OCI-LY1 (cell line): ENCODE measurements around the gene KBTBD8.

Experiments used
- H2AFZ ChIP-seq: fragments of 200-600 bp; sonication (generic), shearing (Covaris generic); 2 replicates; pipeline ENCODE4 v1.6.0; 2014; ENCODE audit warnings: antibody characterized with exemption, mild to moderate bottlenecking, low read length
- H3F3A ChIP-seq: fragments of 200-600 bp; sonication (generic), shearing (Covaris generic); 2 replicates; pipeline ENCODE4 v1.6.0; 2014; ENCODE audit warnings: mild to moderate bottlenecking, antibody characterized with exemption, low read length, moderate library complexity; ENCODE audit not compliant: insufficient read depth
- H3K27ac ChIP-seq: fragments of 200-600 bp; sonication (generic); 2 replicates; pipeline ENCODE4 v1.5.1; 2014; ENCODE audit warnings: low read length, mixed run types, mild to moderate bottlenecking, low read depth; ENCODE audit not compliant: poor library complexity, severe bottlenecking
- H3K27me3 ChIP-seq: fragments of 200-600 bp; sonication (generic); 2 replicates; pipeline ENCODE4 v1.6.0; 2014; ENCODE audit warnings: antibody characterized with exemption, mild to moderate bottlenecking, low read length, moderate library complexity; ENCODE audit not compliant: insufficient read depth
- H3K36me3 ChIP-seq: fragments of 200-600 bp; sonication (generic); 2 replicates; pipeline ENCODE4 v1.6.1; 2014; ENCODE audit warnings: mild to moderate bottlenecking, antibody characterized with exemption, low read length, moderate library complexity, mixed read lengths; ENCODE audit not compliant: insufficient read depth
- H3K4me1 ChIP-seq: fragments of 200-600 bp; sonication (generic); 2 replicates; pipeline ENCODE4 v1.5.1; 2014; ENCODE audit warnings: mild to moderate bottlenecking, low read length, moderate library complexity; ENCODE audit not compliant: insufficient read depth, severe bottlenecking
- H3K4me2 ChIP-seq: fragments of 200-600 bp; sonication (generic), shearing (Covaris generic); 2 replicates; pipeline ENCODE4 v1.6.1; 2014; ENCODE audit warnings: low read length
- H3K4me3 ChIP-seq: fragments of 200-600 bp; sonication (generic); 2 replicates; pipeline ENCODE4 v1.5.1; 2014; ENCODE audit warnings: low read length, low read depth, mild to moderate bottlenecking, mixed read lengths; ENCODE audit not compliant: poor library complexity, severe bottlenecking
- H3K79me2 ChIP-seq: fragments of 200-600 bp; shearing (Covaris generic); 2 replicates; pipeline ENCODE4 v1.6.1; 2016; ENCODE audit warnings: mixed run types, low read length, mixed read lengths; ENCODE audit not compliant: insufficient read depth
- H3K9ac ChIP-seq: fragments of 200-600 bp; sonication (generic), shearing (Covaris generic); 2 replicates; pipeline ENCODE4 v1.6.1; 2014; ENCODE audit warnings: mild to moderate bottlenecking, low read length, mixed read lengths
- H3K9me2 ChIP-seq: fragments of 200-600 bp; sonication (generic), shearing (Covaris generic); 2 replicates; pipeline ENCODE4 v1.6.1; 2014; ENCODE audit warnings: low read depth, mild to moderate bottlenecking, low read length, mixed read lengths
- H3K9me3 ChIP-seq: fragments of 200-600 bp; shearing (Covaris generic); 2 replicates; pipeline ENCODE4 v1.6.1; 2014; ENCODE audit warnings: low read length, mixed read lengths
- H4K20me1 ChIP-seq: fragments of 200-600 bp; sonication (generic), shearing (Covaris generic); 2 replicates; pipeline ENCODE4 v1.6.0; 2016; ENCODE audit warnings: mild to moderate bottlenecking, low read length; ENCODE audit not compliant: insufficient read depth
- EZH2 ChIP-seq: fragments of 200-600 bp; sonication (generic), shearing (Covaris generic); IDR thresholded peaks from 2 replicates; pipeline ENCODE4 v1.8.0; 2017; ENCODE audit warnings: borderline replicate concordance, mixed run types, mild to moderate bottlenecking, antibody characterized with exemption, low read length, moderate library complexity, mixed read lengths
- TF ChIP-seq, protein P1 (sequence below): fragments of 200-600 bp; sonication (generic), shearing (Covaris generic); IDR thresholded peaks from 2 replicates; pipeline ENCODE4 v1.5.1; 2017; ENCODE audit warnings: mild to moderate bottlenecking, antibody characterized with exemption, low read length, moderate library complexity, mixed read lengths

The KBTBD8 gene

DNA sequence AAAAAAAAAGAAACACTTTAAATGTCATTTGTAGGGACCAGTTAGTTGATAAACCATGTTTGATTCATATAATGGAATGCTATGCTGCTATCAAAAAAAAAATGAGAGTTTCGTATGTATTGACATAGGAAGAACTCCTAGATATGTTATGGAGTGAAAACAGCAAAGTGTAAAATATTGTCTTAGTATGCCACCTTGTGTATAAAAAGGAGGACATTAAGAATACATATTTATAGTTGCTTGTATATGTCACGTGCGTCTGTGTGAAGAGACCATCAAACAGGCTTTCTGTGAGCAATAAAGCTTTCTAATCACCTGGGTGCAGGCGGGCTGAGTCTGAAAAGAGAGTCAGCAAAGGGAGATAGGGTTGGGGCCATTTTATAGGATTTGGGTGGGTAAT lies 39.5 kb downstream of the KBTBD8 start:
- Histone ChIP-seq H2AFZ (no peak overlapping the region), H3K9ac (no peak overlapping the region), H3K27ac (no peak overlapping the region), H3K36me3 (no peaks in the 10 kb centered on the region), H3K4me2 (no peak overlapping the region), H4K20me1 (no peaks in the 10 kb centered on the region), H3K9me3 (no peaks in the 10 kb centered on the region), H3K79me2 (no peaks in the 10 kb centered on the region), H3K27me3 (no peaks in the 10 kb centered on the region), H3K9me2 (no peaks in the 10 kb centered on the region), H3K4me3 (no peak overlapping the region), H3F3A (no peaks in the 10 kb centered on the region), H3K4me1 (no peaks in the 10 kb centered on the region)
- TF ChIP-seq, protein P1, sequence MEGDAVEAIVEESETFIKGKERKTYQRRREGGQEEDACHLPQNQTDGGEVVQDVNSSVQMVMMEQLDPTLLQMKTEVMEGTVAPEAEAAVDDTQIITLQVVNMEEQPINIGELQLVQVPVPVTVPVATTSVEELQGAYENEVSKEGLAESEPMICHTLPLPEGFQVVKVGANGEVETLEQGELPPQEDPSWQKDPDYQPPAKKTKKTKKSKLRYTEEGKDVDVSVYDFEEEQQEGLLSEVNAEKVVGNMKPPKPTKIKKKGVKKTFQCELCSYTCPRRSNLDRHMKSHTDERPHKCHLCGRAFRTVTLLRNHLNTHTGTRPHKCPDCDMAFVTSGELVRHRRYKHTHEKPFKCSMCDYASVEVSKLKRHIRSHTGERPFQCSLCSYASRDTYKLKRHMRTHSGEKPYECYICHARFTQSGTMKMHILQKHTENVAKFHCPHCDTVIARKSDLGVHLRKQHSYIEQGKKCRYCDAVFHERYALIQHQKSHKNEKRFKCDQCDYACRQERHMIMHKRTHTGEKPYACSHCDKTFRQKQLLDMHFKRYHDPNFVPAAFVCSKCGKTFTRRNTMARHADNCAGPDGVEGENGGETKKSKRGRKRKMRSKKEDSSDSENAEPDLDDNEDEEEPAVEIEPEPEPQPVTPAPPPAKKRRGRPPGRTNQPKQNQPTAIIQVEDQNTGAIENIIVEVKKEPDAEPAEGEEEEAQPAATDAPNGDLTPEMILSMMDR = peak; percentile 16; the same call in 1 of the 2 replicates
- TF ChIP-seq EZH2 = no peak

DNA sequence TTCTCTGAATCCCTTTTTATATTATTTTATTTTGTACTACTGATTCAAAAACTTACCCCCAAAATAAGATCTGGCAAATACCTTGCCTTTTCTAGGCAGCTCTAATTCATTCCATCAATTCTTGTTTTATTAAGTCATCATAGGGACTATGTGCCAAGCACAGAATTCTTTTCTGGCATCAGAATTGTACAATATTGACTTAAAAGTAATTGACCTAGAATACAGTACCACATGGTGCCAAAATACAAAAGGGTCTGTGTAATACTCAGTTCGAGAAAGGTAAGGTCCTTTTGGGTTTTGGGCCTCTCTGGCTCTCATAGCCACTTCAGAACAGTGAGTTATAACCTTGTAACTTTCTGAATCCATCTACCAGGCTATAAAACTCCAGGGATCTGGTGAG lies 46.2 kb downstream of the KBTBD8 start:
- Histone ChIP-seq H3K9me2 (no peaks in the 10 kb centered on the region), H3K4me2 (no peak overlapping the region), H3K4me3 (no peak overlapping the region), H3K9ac (no peak overlapping the region), H2AFZ (no peak overlapping the region), H3K27me3 (no peaks in the 10 kb centered on the region), H3K79me2 (no peaks in the 10 kb centered on the region), H3F3A (no peaks in the 10 kb centered on the region), H3K4me1 (peaks cover 49% of the 10 kb centered on the region), H3K9me3 (no peaks in the 10 kb centered on the region), H3K27ac (no peak overlapping the region), H4K20me1 (no peaks in the 10 kb centered on the region), H3K36me3 (no peaks in the 10 kb centered on the region)
- TF ChIP-seq, protein P1 = no peak
- no peak for TF ChIP-seq EZH2

DNA sequence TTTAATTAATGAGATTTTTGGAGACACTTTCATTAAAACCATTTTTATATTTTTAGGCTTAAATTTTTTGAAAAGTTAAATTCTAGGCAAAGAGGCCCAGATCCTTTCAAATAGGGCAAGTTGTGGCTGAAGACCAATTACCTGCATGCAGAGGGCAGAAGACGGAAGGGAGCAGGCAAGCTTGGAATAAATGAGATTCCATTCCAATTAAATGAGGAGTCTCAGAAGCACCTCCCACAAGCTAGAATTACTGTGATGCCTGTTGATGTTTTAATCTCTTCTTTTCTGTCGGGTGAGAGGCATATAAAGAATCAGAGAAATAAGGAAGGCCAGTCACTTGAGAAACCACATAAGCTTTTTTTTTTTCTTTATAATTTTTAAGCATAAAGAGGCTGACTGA lies 46.8 kb downstream of the KBTBD8 start:
- no peaks in the 10 kb centered on the region for H3K9me3 ChIP-seq
- no peaks in the 10 kb centered on the region for H3F3A ChIP-seq
- H3K79me2 ChIP-seq = no peaks in the 10 kb centered on the region

More for the DNA sequence above, 46.8 kb downstream of the KBTBD8 start:
- H2AFZ ChIP-seq = 0 out of 2 replicates have a peak overlapping the region, but pooled peaks have one; percentile 22
- no peak overlapping the region for H3K9ac ChIP-seq
- peak overlapping the region; percentile 89 for H3K27ac ChIP-seq
- no peaks in the 10 kb centered on the region for H3K9me2 ChIP-seq
- no peak overlapping the region for H3K4me2 ChIP-seq
- no peak overlapping the region for H3K4me3 ChIP-seq
- no peaks in the 10 kb centered on the region for H3K36me3 ChIP-seq
- H3K4me1 ChIP-seq = peaks cover 52% of the 10 kb centered on the region
- no peaks in the 10 kb centered on the region for H4K20me1 ChIP-seq
- TF ChIP-seq, protein P1 = no peak
- no peak for TF ChIP-seq EZH2
- H3K27me3 ChIP-seq = no peaks in the 10 kb centered on the region
